Measurements from ENCODE around the gene MRPL38.

DNA sequence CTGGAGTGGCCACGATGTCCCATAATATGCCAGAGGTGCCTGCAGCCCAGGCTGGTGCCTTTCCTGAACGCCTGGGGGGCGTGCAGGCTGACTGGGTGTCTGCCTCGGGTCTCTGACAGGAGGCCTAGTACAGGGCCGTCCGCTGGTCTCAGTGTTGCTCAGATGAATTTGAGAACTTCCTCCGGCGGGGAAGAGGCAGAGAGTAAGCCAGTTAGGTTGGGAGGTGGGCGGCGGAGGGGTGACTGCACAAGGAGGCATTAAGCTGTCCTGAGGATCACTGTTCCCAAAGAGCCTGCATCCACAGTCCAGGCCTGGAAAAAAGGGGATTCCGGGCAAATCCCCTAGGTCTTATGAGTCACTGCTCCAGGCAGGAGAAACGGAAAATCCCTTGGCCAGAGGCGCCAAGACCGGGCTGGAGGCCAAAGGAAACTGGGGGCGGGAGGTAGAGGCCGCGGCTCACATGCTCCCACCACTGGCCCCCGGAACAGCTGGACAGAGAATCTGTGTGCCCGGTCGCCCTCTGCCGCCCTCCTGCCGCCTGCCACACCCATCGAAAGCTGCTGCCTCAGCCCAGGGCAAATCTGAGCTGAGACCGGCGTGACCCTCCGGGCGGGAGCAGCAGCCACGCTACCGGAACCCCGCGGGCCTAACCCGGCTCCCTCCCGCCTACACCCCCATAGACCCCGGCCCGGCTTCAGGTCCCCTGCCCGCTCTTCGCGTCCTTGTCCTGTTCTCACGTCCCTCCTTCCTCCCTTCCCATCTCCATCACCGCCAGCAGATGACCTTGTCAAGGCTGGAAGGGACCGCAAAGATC, 27.5 kb downstream of the MRPL38 start:
- TF ChIP-seq, protein P1, sequence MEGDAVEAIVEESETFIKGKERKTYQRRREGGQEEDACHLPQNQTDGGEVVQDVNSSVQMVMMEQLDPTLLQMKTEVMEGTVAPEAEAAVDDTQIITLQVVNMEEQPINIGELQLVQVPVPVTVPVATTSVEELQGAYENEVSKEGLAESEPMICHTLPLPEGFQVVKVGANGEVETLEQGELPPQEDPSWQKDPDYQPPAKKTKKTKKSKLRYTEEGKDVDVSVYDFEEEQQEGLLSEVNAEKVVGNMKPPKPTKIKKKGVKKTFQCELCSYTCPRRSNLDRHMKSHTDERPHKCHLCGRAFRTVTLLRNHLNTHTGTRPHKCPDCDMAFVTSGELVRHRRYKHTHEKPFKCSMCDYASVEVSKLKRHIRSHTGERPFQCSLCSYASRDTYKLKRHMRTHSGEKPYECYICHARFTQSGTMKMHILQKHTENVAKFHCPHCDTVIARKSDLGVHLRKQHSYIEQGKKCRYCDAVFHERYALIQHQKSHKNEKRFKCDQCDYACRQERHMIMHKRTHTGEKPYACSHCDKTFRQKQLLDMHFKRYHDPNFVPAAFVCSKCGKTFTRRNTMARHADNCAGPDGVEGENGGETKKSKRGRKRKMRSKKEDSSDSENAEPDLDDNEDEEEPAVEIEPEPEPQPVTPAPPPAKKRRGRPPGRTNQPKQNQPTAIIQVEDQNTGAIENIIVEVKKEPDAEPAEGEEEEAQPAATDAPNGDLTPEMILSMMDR (IDR thresholded peaks at IDR 0.05): no peak
- TF ChIP-seq POLR2A (IDR thresholded peaks at IDR 0.05; ENCODE audit: low read length): no peak

Data from A549 (cell line).